GM12878 (cell line): Measurements from ENCODE around the gene GSTA1.

Experiments used
- EP300 ChIP-seq, 2 experiments: fragments of 150-350 bp in 1 of 2; IDR thresholded peaks; 2 replicates each; pipeline ENCODE4 v1.6.1; 2011 to 2012; ENCODE audit warnings: low read depth in 2 of 2, low read length in 2 of 2, borderline replicate concordance in 1 of 2, improper control_type of control experiment in 1 of 2, inconsistent platforms in 1 of 2; ENCODE audit not compliant: control insufficient read depth in 1 of 2
- EZH2 ChIP-seq: IDR thresholded peaks from 2 replicates; pipeline ENCODE4 v1.6.1; 2012; ENCODE audit warnings: low read depth, mild to moderate bottlenecking, control low read depth, inconsistent platforms, low read length, borderline replicate concordance; ENCODE audit not compliant: control insufficient read depth
- IRF4 ChIP-seq: IDR thresholded peaks from 2 replicates; pipeline ENCODE4 v1.6.1; 2011; ENCODE audit warnings: low read depth, low read length
- MTA3 ChIP-seq: IDR thresholded peaks from 2 replicates; pipeline ENCODE4 v1.6.1; 2012; ENCODE audit warnings: low read length, inconsistent platforms, borderline replicate concordance
- POLR2A ChIP-seq: IDR thresholded peaks from 2 replicates; pipeline ENCODE4 v1.6.1; 2011; ENCODE audit warnings: low read depth, mild to moderate bottlenecking, low read length
- POLR2AphosphoS2 ChIP-seq: IDR thresholded peaks from 2 replicates; pipeline ENCODE4 v1.6.1; 2011; ENCODE audit warnings: low read depth, mild to moderate bottlenecking, low read length, improper control_type of control experiment, moderate library complexity
- RAD21 ChIP-seq: IDR thresholded peaks from 2 replicates; pipeline ENCODE4 v1.6.1; 2011; ENCODE audit warnings: mild to moderate bottlenecking, low read depth, low read length, moderate library complexity; ENCODE audit not compliant: insufficient read depth
- SMC3 ChIP-seq: IDR thresholded peaks from 2 replicates; pipeline ENCODE4 v1.6.1; 2011; ENCODE audit warnings: low read length, improper control_type of control experiment, borderline replicate concordance
- ZBED1 ChIP-seq: IDR thresholded peaks from 2 replicates; pipeline ENCODE4 v1.6.1; 2016; ENCODE audit warnings: borderline replicate concordance
- ZNF687 ChIP-seq: fragments of 450-650 bp; IDR thresholded peaks from 2 replicates; pipeline ENCODE4 v1.6.1; 2017; ENCODE audit warnings: mild to moderate bottlenecking, moderate library complexity
- TF ChIP-seq, protein P1 (sequence below), 3 experiments: IDR thresholded peaks in 2 of 3; conservative IDR thresholded peaks in 1 of 3; 2 replicates each; pipeline ENCODE4 v1.5.1; 2011; ENCODE audit warnings: low read depth in 3 of 3, low read length in 3 of 3, mild to moderate bottlenecking in 3 of 3, control low read depth in 2 of 3, moderate library complexity in 2 of 3, inconsistent platforms in 1 of 3, mixed read lengths in 1 of 3; ENCODE audit not compliant: control insufficient read depth in 2 of 3, insufficient read depth in 1 of 3; ENCODE audit errors: extremely low read depth in 1 of 3

- TF ChIP-seq MTA3: no peak
- no peak for TF ChIP-seq EP300 (IDR thresholded peaks at IDR 0.05; ENCODE audit: borderline replicate concordance in 1 of 2, control insufficient read depth in 1 of 2, low read depth in 2 of 2, low read length in 2 of 2)
- TF ChIP-seq ZNF687: no peak
- no peak for TF ChIP-seq ZBED1
- no peak for TF ChIP-seq SMC3
- TF ChIP-seq EZH2: no peak
- TF ChIP-seq RAD21: no peak
- TF ChIP-seq POLR2A: no peak
- no peak for TF ChIP-seq IRF4
- TF ChIP-seq POLR2AphosphoS2: no peak
- TF ChIP-seq, protein P1, sequence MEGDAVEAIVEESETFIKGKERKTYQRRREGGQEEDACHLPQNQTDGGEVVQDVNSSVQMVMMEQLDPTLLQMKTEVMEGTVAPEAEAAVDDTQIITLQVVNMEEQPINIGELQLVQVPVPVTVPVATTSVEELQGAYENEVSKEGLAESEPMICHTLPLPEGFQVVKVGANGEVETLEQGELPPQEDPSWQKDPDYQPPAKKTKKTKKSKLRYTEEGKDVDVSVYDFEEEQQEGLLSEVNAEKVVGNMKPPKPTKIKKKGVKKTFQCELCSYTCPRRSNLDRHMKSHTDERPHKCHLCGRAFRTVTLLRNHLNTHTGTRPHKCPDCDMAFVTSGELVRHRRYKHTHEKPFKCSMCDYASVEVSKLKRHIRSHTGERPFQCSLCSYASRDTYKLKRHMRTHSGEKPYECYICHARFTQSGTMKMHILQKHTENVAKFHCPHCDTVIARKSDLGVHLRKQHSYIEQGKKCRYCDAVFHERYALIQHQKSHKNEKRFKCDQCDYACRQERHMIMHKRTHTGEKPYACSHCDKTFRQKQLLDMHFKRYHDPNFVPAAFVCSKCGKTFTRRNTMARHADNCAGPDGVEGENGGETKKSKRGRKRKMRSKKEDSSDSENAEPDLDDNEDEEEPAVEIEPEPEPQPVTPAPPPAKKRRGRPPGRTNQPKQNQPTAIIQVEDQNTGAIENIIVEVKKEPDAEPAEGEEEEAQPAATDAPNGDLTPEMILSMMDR (IDR thresholded peaks at IDR 0.05 in 2 of 3, conservative IDR thresholded peaks at IDR 0.05 in 1 of 3; ENCODE audit: control insufficient read depth in 2 of 3, extremely low read depth in 1 of 3, insufficient read depth in 1 of 3, low read depth in 3 of 3, low read length in 3 of 3): no peak
Measured at GRCh38 chr6:52790861-52791260, 12.8 kb downstream of the GSTA1 start.
